ENCODE measurements around the gene PIGR. TPM values are rescaled to one million over a fixed set of nuclear protein-coding genes. Genes with fewer than 3 reads are reported as not detected.

Gene PIGR
- total RNA-seq, 1 donor from 2014 or later = 1.00 TPM

- intact Hi-C loops (cut with micrococcal nuclease) = no loop called here
- CTCF ChIA-PET = no interaction called here
- Mint-ChIP-seq H3K36me3 (ENCODE audit: low read depth) (no peaks in the 10 kb centered on the region), H3K4me3 (no peak overlapping the region), H3K27me3 (peaks cover 3% of the 10 kb centered on the region), H3K27ac (no peak overlapping the region), H3K4me1 (peaks cover 7% of the 10 kb centered on the region), H3K9me3 (no peaks in the 10 kb centered on the region)
- TF ChIP-seq, protein P1, sequence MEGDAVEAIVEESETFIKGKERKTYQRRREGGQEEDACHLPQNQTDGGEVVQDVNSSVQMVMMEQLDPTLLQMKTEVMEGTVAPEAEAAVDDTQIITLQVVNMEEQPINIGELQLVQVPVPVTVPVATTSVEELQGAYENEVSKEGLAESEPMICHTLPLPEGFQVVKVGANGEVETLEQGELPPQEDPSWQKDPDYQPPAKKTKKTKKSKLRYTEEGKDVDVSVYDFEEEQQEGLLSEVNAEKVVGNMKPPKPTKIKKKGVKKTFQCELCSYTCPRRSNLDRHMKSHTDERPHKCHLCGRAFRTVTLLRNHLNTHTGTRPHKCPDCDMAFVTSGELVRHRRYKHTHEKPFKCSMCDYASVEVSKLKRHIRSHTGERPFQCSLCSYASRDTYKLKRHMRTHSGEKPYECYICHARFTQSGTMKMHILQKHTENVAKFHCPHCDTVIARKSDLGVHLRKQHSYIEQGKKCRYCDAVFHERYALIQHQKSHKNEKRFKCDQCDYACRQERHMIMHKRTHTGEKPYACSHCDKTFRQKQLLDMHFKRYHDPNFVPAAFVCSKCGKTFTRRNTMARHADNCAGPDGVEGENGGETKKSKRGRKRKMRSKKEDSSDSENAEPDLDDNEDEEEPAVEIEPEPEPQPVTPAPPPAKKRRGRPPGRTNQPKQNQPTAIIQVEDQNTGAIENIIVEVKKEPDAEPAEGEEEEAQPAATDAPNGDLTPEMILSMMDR (IDR thresholded peaks at IDR 0.05) = no peak
- POLR2A ChIA-PET = no interaction called here
- ATAC-seq (ENCODE audit: low read depth) = no peak
- no peak for DNase-seq
These were observed 59.4 kb downstream of the PIGR start for GRCh38 chr1:206886831-206887230.

DNA sequence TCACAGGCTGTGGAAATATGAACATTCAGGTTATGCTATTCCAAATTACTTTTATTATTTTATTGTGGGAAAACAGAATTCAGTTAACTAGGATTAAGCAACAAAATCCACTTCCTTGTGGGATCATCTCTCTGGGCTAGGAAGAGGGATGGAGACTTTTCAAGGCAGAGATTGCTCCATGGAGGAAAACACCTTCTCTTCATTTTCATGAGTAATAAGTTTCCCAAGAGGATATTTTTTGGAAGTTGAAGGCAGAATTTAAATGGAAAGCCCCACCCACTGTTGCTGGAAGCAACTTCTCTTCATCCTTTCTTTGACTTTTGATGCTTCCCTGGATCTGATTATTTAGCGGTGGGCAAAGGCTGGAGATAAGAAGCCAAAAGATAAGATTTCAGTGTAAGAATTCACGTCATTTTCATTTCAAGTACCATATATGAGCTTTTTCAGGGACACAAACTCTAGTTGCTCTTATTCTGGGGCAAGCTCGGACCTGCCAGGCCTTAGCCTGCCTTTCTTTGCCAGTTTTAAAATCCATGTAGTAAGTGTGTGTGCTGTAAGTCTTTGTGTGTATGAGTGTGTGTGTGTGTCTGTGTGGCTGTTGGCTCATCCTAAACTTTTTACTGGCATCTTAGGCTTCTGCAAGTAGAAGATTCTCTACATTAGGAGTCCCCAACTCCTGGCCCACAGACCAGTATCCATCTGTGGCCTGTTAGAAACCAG is 60.8 kb downstream of the PIGR start:
- H3K27ac Mint-ChIP-seq = no peak overlapping the region
- TF ChIP-seq, protein P1 (IDR thresholded peaks at IDR 0.05) = no peak
- ChIA-PET CTCF (interaction anchor here (1.0 kb wide), 1 partner anchor 17 kb away, joined by 4 read pairs; no protein-coding TSS in a partner anchor), POLR2A (no interaction called here)
- no peaks in the 10 kb centered on the region for H3K36me3 Mint-ChIP-seq (ENCODE audit: low read depth)
- H3K27me3 Mint-ChIP-seq = peaks cover 3% of the 10 kb centered on the region
- intact Hi-C loops (cut with micrococcal nuclease) = no loop called here
- H3K4me3 Mint-ChIP-seq = no peak overlapping the region
- peaks cover 1% of the 10 kb centered on the region for H3K4me1 Mint-ChIP-seq
- ATAC-seq (ENCODE audit: low read depth) (no peak), DNase-seq (no peak)
- no peaks in the 10 kb centered on the region for H3K9me3 Mint-ChIP-seq

DNA sequence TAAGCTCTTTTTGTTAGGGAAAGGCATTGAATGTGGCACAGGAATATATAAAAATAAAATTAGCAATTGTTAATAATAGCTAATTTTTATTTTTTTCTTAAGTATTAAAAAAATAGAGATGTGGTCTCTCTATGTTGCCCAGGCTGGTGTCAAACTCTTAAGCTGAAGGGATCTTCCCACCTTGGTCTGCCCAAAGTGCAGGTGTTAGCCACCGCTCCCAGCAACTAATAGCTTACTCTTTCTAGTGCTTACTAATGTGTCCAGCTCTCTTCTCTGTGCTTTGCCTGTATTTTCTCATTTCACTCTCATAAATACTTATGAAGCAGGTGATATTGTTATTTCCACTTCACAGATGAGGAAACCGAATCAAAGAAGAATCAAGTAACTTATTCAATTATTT is 62.4 kb downstream of the PIGR start:
- H3K36me3 Mint-ChIP-seq (ENCODE audit: low read depth) = peaks cover 3% of the 10 kb centered on the region
- CTCF ChIA-PET = interaction anchor here (0.6 to 1.0 kb wide), 3 partner anchors 11 to 48 kb away, joined by 3 to 4 read pairs (median 3); no protein-coding TSS in a partner anchor
- POLR2A ChIA-PET = no interaction called here
- intact Hi-C loops (cut with micrococcal nuclease) = no loop called here
- peaks cover 3% of the 10 kb centered on the region for H3K27me3 Mint-ChIP-seq
- no peak overlapping the region for H3K27ac Mint-ChIP-seq
- no peak for DNase-seq
- peaks cover 6% of the 10 kb centered on the region for H3K9me3 Mint-ChIP-seq
- TF ChIP-seq, protein P1 (IDR thresholded peaks at IDR 0.05) = no peak
- no peak for ATAC-seq (ENCODE audit: low read depth)
- no peak overlapping the region for H3K4me3 Mint-ChIP-seq
- H3K4me1 Mint-ChIP-seq = no peaks in the 10 kb centered on the region

- ChIA-PET POLR2A (no interaction called here), CTCF (interaction anchor here (0.6 kb wide), 2 partner anchors 11 to 66 kb away, joined by 3 read pairs; no protein-coding TSS in a partner anchor)
- intact Hi-C loops (cut with micrococcal nuclease) = no loop called here
- Mint-ChIP-seq H3K4me3 (no peak overlapping the region), H3K27me3 (peaks cover 3% of the 10 kb centered on the region), H3K36me3 (ENCODE audit: low read depth) (peaks cover 5% of the 10 kb centered on the region), H3K4me1 (no peaks in the 10 kb centered on the region), H3K27ac (no peak overlapping the region), H3K9me3 (peaks cover 11% of the 10 kb centered on the region)
- TF ChIP-seq, protein P1 (IDR thresholded peaks at IDR 0.05) = no peak
- no peak for DNase-seq
- ATAC-seq (ENCODE audit: low read depth) = no peak
These were observed 63.1 kb downstream of the PIGR start for GRCh38 chr1:206883160-206883559.

DNA sequence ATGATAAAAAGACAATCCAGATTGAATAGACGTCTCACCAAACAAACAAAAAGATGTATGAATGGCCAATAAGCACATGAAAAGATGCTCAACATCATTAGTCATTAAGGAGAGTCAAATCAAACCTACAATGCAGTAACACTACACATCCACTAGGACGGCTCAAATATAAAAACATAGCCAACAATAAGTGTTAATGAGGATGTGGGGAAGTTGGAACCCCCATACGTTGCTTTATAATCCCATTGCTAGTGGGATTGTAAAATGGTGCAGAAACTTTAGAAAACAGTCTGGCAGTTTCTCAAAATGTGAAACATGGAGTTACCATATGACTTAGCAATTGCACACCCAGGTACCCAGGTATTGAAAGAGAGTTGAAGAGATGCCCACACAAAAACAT is 63.7 kb downstream of the PIGR start:
- TF ChIP-seq, protein P1 (IDR thresholded peaks at IDR 0.05) = no peak
- CTCF ChIA-PET = interaction anchor here (0.6 kb wide), 1 partner anchor 66 kb away, joined by 3 read pairs; no protein-coding TSS in a partner anchor
- ATAC-seq (ENCODE audit: low read depth) (no peak), DNase-seq (no peak)
- H3K36me3 Mint-ChIP-seq (ENCODE audit: low read depth) = peaks cover 5% of the 10 kb centered on the region
- POLR2A ChIA-PET = no interaction called here
- no peaks in the 10 kb centered on the region for H3K4me1 Mint-ChIP-seq
- peaks cover 3% of the 10 kb centered on the region for H3K27me3 Mint-ChIP-seq
- peaks cover 12% of the 10 kb centered on the region for H3K9me3 Mint-ChIP-seq
- H3K27ac Mint-ChIP-seq = no peak overlapping the region
- no peak overlapping the region for H3K4me3 Mint-ChIP-seq
- intact Hi-C loops (cut with micrococcal nuclease) = no loop called here
